CD4-positive, alpha-beta T cell (primary cell): ENCODE data around the gene CLSTN1. TPM values are rescaled to one million over a fixed set of nuclear protein-coding genes. Genes with fewer than 3 reads are reported as not detected.

Experiments used
- ATAC-seq: fragments of 200-7000 bp; cut with Tn5 transposase; one replicate; pipeline ENCODE4 v1.10.0; 2022; ENCODE audit warnings: mild to moderate bottlenecking; ENCODE audit not compliant: poor library complexity
- CTCF ChIA-PET: fragments of 350-600 bp; sonication (Branson Sonifier 250); formaldehyde crosslinking; loops from one replicate; lab custom pipeline; 2021; ENCODE audit warnings: antibody characterized with exemption, inconsistent platforms; lab: Charles Lee
- POLR2A ChIA-PET: fragments of 350-600 bp; sonication (Branson Sonifier 250); formaldehyde crosslinking; loops from one replicate; lab custom pipeline; 2021; ENCODE audit warnings: antibody characterized with exemption, inconsistent platforms; lab: Charles Lee
- DNase-seq, 14 experiments: peaks; one replicate each; pipeline ENCODE4 v3.0.0-alpha.2; 2013 to 2020; ENCODE audit warnings: mixed read lengths in 2 of 14
- H3K27ac ChIP-seq, 2 donors: one replicate each; pipeline versions ENCODE4 v1.5.1 to v1.7.0; 2013; ENCODE audit warnings: low read length in 2 of 2, low read depth in 1 of 2, mild to moderate bottlenecking in 1 of 2
- H3K27me3 ChIP-seq, 2 experiments: 1 replicate in 1 of 2; 2 replicates in 1 of 2; pipeline versions ENCODE4 v1.6.1 to v1.7.0; 2013; ENCODE audit warnings: low read length in 2 of 2, control low read depth in 1 of 2, mild to moderate bottlenecking in 1 of 2, moderate library complexity in 1 of 2; ENCODE audit not compliant: insufficient read depth in 2 of 2, control insufficient read depth in 1 of 2
- H3K36me3 ChIP-seq: one replicate; pipeline ENCODE4 v1.6.1; 2013; ENCODE audit warnings: low read length, control low read depth; ENCODE audit not compliant: insufficient read depth
- H3K4me1 ChIP-seq: one replicate; pipeline ENCODE4 v1.6.1; 2013; ENCODE audit warnings: low read length, control low read depth; ENCODE audit not compliant: insufficient read depth
- H3K4me3 ChIP-seq: one replicate; pipeline ENCODE4 v1.5.1; 2013; ENCODE audit warnings: mild to moderate bottlenecking, low read length, moderate library complexity
- H3K9me3 ChIP-seq, 2 experiments: 1 replicate in 1 of 2; 2 replicates in 1 of 2; pipeline versions ENCODE4 v1.6.1 to v1.7.0; 2013; ENCODE audit warnings: low read length in 2 of 2, mild to moderate bottlenecking in 2 of 2, control low read depth in 1 of 2, moderate library complexity in 1 of 2; ENCODE audit not compliant: control insufficient read depth in 1 of 2, insufficient read depth in 1 of 2
- H3K27ac Mint-ChIP-seq: one replicate; pipeline ENCODE4 v1.8.0; 2020; ENCODE audit warnings: mixed read lengths
- H3K27me3 Mint-ChIP-seq: one replicate; pipeline ENCODE4 v1.8.0; 2021; ENCODE audit warnings: mixed read lengths
- H3K36me3 Mint-ChIP-seq: one replicate; pipeline ENCODE4 v1.8.0; 2021; ENCODE audit warnings: low read depth, mixed read lengths
- H3K4me1 Mint-ChIP-seq: one replicate; pipeline ENCODE4 v1.8.0; 2021; ENCODE audit warnings: low read depth, mixed read lengths
- H3K4me3 Mint-ChIP-seq: one replicate; pipeline ENCODE4 v1.8.0; 2020; ENCODE audit warnings: mild to moderate bottlenecking, mixed read lengths
- H3K9me3 Mint-ChIP-seq: one replicate; pipeline ENCODE4 v1.8.0; 2020; ENCODE audit warnings: mixed read lengths
- CTCF ChIP-seq: fragments of 200-600 bp; IDR thresholded peaks from one replicate; pipeline ENCODE4 v1.8.0; 2022; ENCODE audit warnings: antibody characterized with exemption, mild to moderate bottlenecking
- intact Hi-C, 2 experiments: fragments of 100-400 bp; cut with DNase I in 1 of 2; cut with micrococcal nuclease in 1 of 2; formaldehyde crosslinking; loops; one replicate each; pipeline versions ENCODE4 v1.15.1 to v1.9.0; 2023 to 2025; cut with DNase I, micrococcal nuclease
- total RNA-seq, 174 experiments: library from RNA in 2 of 174; stranded (reverse) in 2 of 174; gene quantifications; one replicate each; pipeline ENCODE4 v1.2.3 and lab custom pipeline; 2021 to 2026

The CLSTN1 gene
- total RNA-seq, 2 experiments from 2014 or later: 66.8 to 68.1 TPM

GRCh38 chr1:9689011-9689706 is 134.6 kb downstream of the CLSTN1 start:
- ChIA-PET CTCF (interaction anchor here (0.9 to 1.2 kb wide), 4 partner anchors 32 to 62 kb away, joined by 3 read pairs; partner anchors contain the start of gene PIK3CD), POLR2A (interaction anchor here (0.9 to 14.1 kb wide), 6 partner anchors 14 to 61 kb away, joined by 3 to 201 read pairs (median 32); partner anchors contain the start of gene PIK3CD)
- H3K27ac ChIP-seq: peak overlapping the region in 1 of 2 donors; percentile 40
- Mint-ChIP-seq H3K27ac (peak overlapping the region; percentile 74), H3K27me3 (no peaks in the 10 kb centered on the region), H3K4me3 (peak overlapping the region; percentile 88), H3K9me3 (no peaks in the 10 kb centered on the region), H3K36me3 (peaks cover 42% of the 10 kb centered on the region), H3K4me1 (peaks cover 76% of the 10 kb centered on the region)
- no peaks in the 10 kb centered on the region for H3K27me3 ChIP-seq
- H3K4me3 ChIP-seq: peak overlapping the region; percentile 61
- peaks cover 76% of the 10 kb centered on the region for H3K4me1 ChIP-seq
- TF ChIP-seq CTCF: no peak
- DNase-seq (peak; percentile 76 to 92 (median 83)), ATAC-seq (peak; percentile 78)
- intact Hi-C loops: loop anchor here in 1 of 2 experiments (1.0 to 2.0 kb wide), 3 partner anchors 28 to 62 kb away; no protein-coding TSS in a partner anchor
- no peaks in the 10 kb centered on the region for H3K9me3 ChIP-seq
- H3K36me3 ChIP-seq: peaks cover 44% of the 10 kb centered on the region

GRCh38 chr1:9688599-9688998 is 135.2 kb downstream of the CLSTN1 start:
- Mint-ChIP-seq H3K36me3 (peaks cover 40% of the 10 kb centered on the region), H3K4me1 (peaks cover 75% of the 10 kb centered on the region), H3K27ac (peak overlapping the region; percentile 74), H3K9me3 (no peaks in the 10 kb centered on the region), H3K27me3 (no peaks in the 10 kb centered on the region), H3K4me3 (peak overlapping the region; percentile 88)
- TF ChIP-seq CTCF: no peak
- intact Hi-C loops: loop anchor here in 1 of 2 experiments (2.0 kb wide), 2 partner anchors 28 to 62 kb away; no protein-coding TSS in a partner anchor
- Histone ChIP-seq H3K27me3 (no peaks in the 10 kb centered on the region), H3K27ac (peak overlapping the region in 1 of 2 donors; percentile 79), H3K36me3 (peaks cover 42% of the 10 kb centered on the region), H3K4me1 (peaks cover 76% of the 10 kb centered on the region), H3K9me3 (no peaks in the 10 kb centered on the region), H3K4me3 (peak overlapping the region; percentile 61)
- DNase-seq (no peak), ATAC-seq (no peak)
- ChIA-PET POLR2A (interaction anchor here (0.9 to 14.1 kb wide), 6 partner anchors 15 to 60 kb away, joined by 3 to 201 read pairs (median 32); partner anchors contain the start of gene PIK3CD), CTCF (interaction anchor here (0.9 to 3.7 kb wide), 5 partner anchors 33 to 62 kb away, joined by 3 to 24 read pairs (median 3); partner anchors contain the start of gene PIK3CD)

- peaks cover 37% of the 10 kb centered on the region for H3K36me3 ChIP-seq
- Mint-ChIP-seq H3K36me3 (peaks cover 42% of the 10 kb centered on the region), H3K4me3 (peak overlapping the region; percentile 88), H3K27me3 (no peaks in the 10 kb centered on the region), H3K27ac (peak overlapping the region; percentile 74), H3K9me3 (no peaks in the 10 kb centered on the region), H3K4me1 (peaks cover 77% of the 10 kb centered on the region)
- ChIA-PET POLR2A (interaction anchor here (1.3 to 14.1 kb wide), 4 partner anchors 16 to 59 kb away, joined by 6 to 201 read pairs (median 79); partner anchors contain the start of gene PIK3CD), CTCF (interaction anchor here (1.2 to 3.7 kb wide), 4 partner anchors 29 to 61 kb away, joined by 3 to 24 read pairs (median 5); partner anchors contain the start of gene PIK3CD)
- ATAC-seq (no peak), DNase-seq (no peak)
- H3K9me3 ChIP-seq: no peaks in the 10 kb centered on the region
- H3K27me3 ChIP-seq: no peaks in the 10 kb centered on the region
- peak overlapping the region; percentile 61 for H3K4me3 ChIP-seq
- peaks cover 80% of the 10 kb centered on the region for H3K4me1 ChIP-seq
- no peak for TF ChIP-seq CTCF
- peak overlapping the region; percentile 40 to 79 for H3K27ac ChIP-seq
- intact Hi-C loops: loop anchor here (2.0 kb wide), 4 partner anchors 29 to 61 kb away; no protein-coding TSS in a partner anchor
Observed at GRCh38 chr1:9687874-9688582, 135.7 kb downstream of the CLSTN1 start.
